ENCODE results near the gene TMEM30B. TPM values are rescaled to one million over a fixed set of nuclear protein-coding genes. Genes with fewer than 3 reads are reported as not detected.

Gene TMEM30B
- total and polyA plus RNA-seq, 10 of the 15 experiments (the other 5 are each of a cell fraction or from before 2014, with no cell fraction given): 0.10 TPM; not detected in 9

- TF ChIP-seq CREM (IDR thresholded peaks at IDR 0.05; ENCODE audit: low read depth): 0 out of 2 replicates have a peak, but pooled peaks have one; percentile 38
- no peak for TF ChIP-seq ZNF687 (IDR thresholded peaks at IDR 0.05)
- peak; percentile 96 for TF ChIP-seq IKZF1 (conservative IDR thresholded peaks at IDR 0.05)
- no peak for TF ChIP-seq BCL3 (IDR thresholded peaks at IDR 0.05; ENCODE audit: borderline replicate concordance, insufficient read depth, low read depth, low read length, poor library complexity, severe bottlenecking)
- TF ChIP-seq DPF2 (IDR thresholded peaks at IDR 0.05): peak; percentile 96
- peak; percentile 62; the same call in 1 of the 2 replicates for TF ChIP-seq MLLT1 (IDR thresholded peaks at IDR 0.05)
- TF ChIP-seq NRF1 (conservative IDR thresholded peaks at IDR 0.05; ENCODE audit: low read depth, low read length): no peak
- 0 out of 4 replicates have a peak, but pooled peaks of 1 of the 2 experiments have one; percentile 10 for TF ChIP-seq BHLHE40 (IDR thresholded peaks at IDR 0.05; ENCODE audit: borderline replicate concordance in 1 of 2, low read depth in 2 of 2, low read length in 1 of 2)
- TF ChIP-seq EZH2 (IDR thresholded peaks at IDR 0.05; ENCODE audit: borderline replicate concordance, control insufficient read depth, low read depth, low read length): 0 out of 2 replicates have a peak, but pooled peaks have one; percentile 87
- peak; percentile 72; the same call in 1 of the 2 replicates for TF ChIP-seq BACH1 (IDR thresholded peaks at IDR 0.05; ENCODE audit: borderline replicate concordance)
- TF ChIP-seq CUX1 (IDR thresholded peaks at IDR 0.05; ENCODE audit: insufficient replicate concordance, low read depth, low read length): peak; percentile 11
- TF ChIP-seq MEF2A (IDR thresholded peaks at IDR 0.05; ENCODE audit: insufficient read depth, low read depth, low read length): no peak
- TF ChIP-seq SREBF1 (IDR thresholded peaks at IDR 0.05; ENCODE audit: low read length): no peak
- TF ChIP-seq PKNOX1 (IDR thresholded peaks at IDR 0.05): peak; percentile 56; the same call in 1 of the 2 replicates
- peak; percentile 78 for TF ChIP-seq GATAD2B (conservative IDR thresholded peaks at IDR 0.05; ENCODE audit: low read depth)
These were observed 48.4 kb upstream of the TMEM30B start (continued) for GRCh38 chr14:61329478-61330051.
